GM19452 (cell line): ENCODE data around the gene PRSS50.
"Not testable (repeated sequence)": the region's sequence is repeated elsewhere in the genome, so short reads cannot be mapped to it uniquely, and the experiment has no call there.

ENCODE experiments used
- ATAC-seq: cut with Tn5 transposase; IDR thresholded peaks from one replicate; pipeline ENCODE4 v1.9.1; 2021; ENCODE audit not compliant: unreplicated experiment

Gene PRSS50

GRCh38 chr3:46708401-46709156, 9.1 kb downstream of the PRSS50 start:
- ATAC-seq = no peak

GRCh38 chr3:46707601-46708011, 10.1 kb downstream of the PRSS50 start:
- ATAC-seq = no peak

DNA sequence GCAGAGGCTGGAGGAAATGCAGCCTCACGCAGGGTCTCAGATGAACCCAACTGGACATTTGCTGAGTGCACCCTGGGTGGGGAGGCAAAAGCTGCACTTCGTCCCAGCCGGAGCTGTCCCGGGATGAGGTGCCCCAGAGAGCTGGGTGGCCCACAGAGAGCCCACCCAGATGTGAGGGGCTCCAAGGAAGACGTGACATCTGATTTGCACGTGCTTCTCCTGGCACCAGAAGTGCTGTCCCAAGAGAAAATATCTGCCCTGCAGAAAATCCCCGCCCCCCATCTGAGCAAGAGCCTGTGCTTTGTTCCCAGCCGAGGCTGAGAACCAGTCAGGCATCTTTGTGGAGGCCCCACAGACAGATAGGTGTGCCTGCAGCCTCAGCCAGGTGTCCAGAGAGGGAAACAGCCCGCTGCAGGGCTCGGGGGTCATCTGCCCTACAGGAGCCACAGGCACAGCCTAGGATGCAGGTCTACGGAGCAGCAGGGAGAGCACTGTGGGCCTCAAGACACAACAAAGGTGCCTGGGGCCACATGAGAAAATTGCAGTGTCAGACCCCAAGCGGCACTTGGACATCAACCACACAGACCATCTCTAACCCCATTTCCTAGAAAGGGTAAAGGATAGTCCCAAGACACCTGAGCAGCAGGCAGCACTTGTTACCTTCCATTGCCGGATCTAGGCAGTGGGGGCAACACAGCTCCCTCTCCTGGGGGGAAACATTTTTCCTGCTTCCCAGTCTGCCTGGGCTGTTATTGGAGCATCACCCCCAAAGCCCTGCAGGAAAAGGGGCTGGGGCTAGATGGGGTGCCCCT, 10.7 kb downstream of the PRSS50 start:
- no peak for ATAC-seq

DNA sequence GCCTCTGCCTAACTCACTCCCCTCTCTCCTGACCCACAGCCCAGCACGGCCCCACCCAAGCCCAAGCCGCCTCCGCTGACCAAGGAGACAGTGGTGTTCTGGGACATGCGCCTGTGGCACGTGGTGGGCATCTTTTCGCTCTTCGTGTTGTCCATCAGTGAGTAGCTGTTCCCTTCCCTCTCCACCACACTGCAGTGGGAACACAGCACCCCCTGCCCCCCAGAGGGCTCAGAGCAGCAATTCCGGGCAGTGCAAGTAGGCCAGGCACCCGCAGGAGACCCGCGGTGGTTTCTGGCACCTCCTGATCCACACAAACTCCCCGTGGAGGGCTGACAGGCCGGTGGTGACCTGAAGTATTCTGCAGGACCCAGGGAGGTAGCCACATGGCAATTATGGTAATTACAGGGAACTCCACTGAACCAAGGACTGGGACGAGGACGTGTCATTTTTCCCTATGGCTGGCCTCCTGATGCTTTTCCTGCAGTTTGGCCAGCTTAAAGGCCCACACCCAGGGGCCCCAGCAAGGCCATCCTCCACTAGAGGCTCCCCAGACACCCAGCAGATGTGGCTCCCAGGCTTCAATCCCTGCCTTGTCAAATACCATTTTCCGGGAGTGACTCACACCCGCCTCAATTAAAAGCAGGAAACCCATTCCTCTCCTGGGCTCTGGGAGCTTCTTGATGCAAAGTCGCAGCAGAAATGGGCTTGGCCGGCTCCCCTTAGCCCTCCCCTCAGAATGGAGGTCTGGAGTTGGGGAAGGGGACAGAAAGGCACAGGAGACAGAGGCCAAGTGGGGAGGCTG, 11.7 kb downstream of the PRSS50 start:
- no peak for ATAC-seq

- ATAC-seq = no peak
These were observed 12.6 kb downstream of the PRSS50 start for GRCh38 chr3:46705022-46705530.

- ATAC-seq = not testable (repeated sequence)
These were observed 13.3 kb downstream of the PRSS50 start for GRCh38 chr3:46704346-46704745.

DNA sequence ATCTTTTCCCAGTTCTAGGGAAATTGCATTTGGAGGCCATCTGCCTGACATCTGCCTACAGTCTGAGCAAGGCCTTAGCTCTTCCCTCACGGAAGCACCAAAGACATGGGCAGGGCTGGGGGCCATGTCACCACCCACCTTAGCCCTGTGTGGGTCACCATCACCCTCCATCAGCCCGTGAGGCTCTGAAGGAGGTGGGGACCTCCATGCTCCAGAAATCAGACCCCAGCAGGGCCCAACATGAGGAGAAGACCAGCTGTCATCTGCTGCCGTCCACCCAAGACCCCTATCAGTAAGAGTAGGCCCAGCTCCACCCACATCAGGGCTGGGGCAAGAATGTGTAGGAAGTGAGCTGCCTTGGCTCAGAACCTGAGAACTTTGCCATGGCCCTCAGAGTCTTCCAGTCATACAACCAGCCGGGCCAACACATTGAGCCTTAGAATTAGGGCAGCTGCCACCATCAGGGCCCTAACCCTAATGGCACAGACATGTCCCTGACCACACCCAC, 14.6 kb downstream of the PRSS50 start:
- no peak for ATAC-seq

GRCh38 chr3:46702246-46703012, 15.2 kb downstream of the PRSS50 start:
- no peak for ATAC-seq

GRCh38 chr3:46701181-46701939, 16.3 kb downstream of the PRSS50 start, which contains the start of gene TMIE:
Gene TMIE, plus strand, starts transcription at chr3:46701392. Its CDS starts 96 bp downstream, at chr3:46701488.
- no peak for ATAC-seq

- ATAC-seq = no peak
These were observed 16.9 kb downstream of the PRSS50 start for GRCh38 chr3:46700772-46701171.

- ATAC-seq = no peak
These were observed 17.8 kb downstream of the PRSS50 start for GRCh38 chr3:46699676-46700523.

DNA sequence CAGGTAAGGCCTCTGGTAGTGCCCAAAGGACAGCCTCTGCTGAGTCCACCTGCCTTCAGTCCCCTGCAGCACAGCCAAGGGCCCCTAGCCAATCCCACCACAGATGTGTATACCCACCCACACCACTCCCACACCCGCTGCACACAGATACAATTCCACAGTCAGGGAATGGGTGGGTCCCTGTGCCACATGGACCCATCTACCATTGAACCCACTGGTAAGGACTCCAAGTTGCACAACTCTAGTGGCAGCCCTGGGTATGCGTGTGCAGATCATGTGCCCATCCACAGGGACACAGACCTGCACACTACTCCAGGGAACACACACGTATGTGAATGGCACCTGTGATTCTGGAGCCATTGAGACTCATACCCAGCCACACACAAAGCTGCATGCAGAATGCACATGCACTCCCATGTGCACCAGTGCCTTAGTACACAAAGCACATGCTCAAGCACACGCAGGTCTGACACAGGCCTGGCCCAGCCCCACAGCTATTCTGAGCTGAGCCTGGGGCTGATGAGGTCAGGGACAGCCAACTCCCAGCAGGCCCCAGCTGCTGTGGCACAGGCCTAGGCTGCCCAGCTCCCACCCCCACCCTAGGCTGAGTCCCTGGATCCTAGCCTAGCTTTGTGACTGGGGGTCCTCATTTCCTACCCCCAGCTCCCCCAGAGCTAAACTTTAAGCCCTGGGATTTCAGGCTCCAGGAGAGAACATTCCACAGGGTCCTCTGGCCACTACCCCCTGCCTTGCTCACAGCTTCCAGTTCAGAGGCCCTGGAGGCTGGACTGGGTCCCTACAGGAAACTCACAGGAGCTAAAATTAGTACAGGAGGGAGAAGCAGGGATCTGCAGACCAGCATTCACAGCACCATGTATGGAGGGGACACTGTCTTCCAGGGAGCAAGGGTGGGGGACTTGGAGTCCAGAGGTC, 21.4 kb downstream of the PRSS50 start:
- ATAC-seq = no peak

- ATAC-seq = no peak
These were observed 22.3 kb downstream of the PRSS50 start for GRCh38 chr3:46695177-46695961.

DNA sequence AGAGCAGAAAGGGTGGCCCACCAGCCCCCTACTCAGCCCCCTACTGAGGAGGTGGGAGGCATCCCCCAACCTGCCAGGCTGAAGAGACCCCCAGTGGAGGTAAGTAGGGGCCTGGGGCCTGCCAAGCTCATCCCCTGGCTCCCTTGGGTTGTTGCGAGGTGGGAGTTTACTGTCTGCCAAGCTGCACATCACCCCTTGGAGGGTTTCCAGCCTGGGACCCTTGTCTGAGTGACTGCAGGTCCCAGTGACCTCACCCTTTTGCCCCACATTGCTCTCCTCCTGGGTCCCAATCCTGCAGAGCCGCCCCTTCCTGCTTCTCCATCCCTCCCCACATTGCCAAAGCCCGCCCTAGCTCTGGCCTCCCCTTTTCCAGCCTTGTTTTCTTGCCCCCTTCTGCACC, 23.1 kb downstream of the PRSS50 start:
- ATAC-seq = no peak

GRCh38 chr3:46693892-46694226, 23.8 kb downstream of the PRSS50 start:
- ATAC-seq = no peak

DNA sequence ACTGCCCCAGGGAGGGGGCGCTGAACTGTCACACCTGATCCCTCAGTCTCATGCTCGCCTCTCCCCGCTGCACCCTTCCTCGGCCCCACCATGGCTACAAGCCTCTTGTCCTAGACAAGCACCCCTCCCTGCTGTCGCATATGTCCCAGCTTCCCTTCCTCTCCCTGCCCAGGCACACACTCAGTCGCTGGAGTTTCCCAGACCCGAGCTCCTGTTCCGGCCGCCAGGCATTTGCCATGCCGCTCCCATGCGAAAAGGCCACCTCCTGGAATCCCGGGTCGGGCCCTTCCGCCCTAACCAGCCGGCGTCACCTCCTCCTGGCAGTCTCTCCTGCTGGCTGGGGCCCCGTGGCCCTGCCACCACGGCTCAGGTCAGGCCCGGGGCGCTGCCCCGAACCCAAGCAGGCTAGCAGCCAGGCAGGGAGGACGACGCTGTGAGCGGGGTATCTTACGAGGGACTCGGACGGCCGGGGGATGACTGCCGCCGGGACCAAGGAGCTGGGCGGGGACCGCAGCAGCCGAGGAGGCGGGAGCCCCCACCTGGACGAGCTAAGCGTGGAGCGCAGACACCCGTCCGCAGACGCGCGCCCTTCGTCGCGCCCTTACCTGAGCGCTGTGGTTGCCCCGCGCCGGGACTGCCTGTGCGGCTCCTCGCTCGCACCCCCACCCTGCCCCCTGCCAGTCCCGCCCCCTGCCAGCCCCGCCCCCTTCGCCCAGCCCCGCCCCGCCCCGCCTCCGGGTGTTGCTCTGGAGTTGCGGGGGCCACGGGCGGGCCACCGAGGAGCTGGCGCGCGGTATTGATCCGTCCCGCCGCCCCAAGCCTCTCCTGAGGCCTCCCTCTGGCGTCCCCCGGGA, 24.4 kb downstream of the PRSS50 start, which contains the start of gene ALS2CL:
Gene ALS2CL (minus strand): TSS at position 642 of the 854 bp plus-strand sequence. CDS start 4,239 bp downstream, outside the sequence.
- ATAC-seq = no peak
